Cardiac fibroblast (primary cell): ENCODE data around the gene OR51E2.

Source experiments
- DNase-seq, 2 donors: peaks; one replicate each; pipeline versions ENCODE4 v3.0.0 to v3.0.0-alpha.2; 2010; ENCODE audit warnings: low read depth in 2 of 2
- H3K4me3 ChIP-seq, 2 donors: replicated peaks in 1 of 2; 1 replicate in 1 of 2; 2 replicates in 1 of 2; pipeline ENCODE4 v1.5.1; 2011; ENCODE audit warnings: low read depth in 2 of 2, low read length in 2 of 2, mild to moderate bottlenecking in 2 of 2, moderate library complexity in 1 of 2
- TF ChIP-seq, protein P1 (sequence below): IDR thresholded peaks from one replicate; pipeline ENCODE4 v1.5.1; 2011; ENCODE audit warnings: low read depth, mild to moderate bottlenecking, low read length, inconsistent platforms

OR51E2 gene

DNA sequence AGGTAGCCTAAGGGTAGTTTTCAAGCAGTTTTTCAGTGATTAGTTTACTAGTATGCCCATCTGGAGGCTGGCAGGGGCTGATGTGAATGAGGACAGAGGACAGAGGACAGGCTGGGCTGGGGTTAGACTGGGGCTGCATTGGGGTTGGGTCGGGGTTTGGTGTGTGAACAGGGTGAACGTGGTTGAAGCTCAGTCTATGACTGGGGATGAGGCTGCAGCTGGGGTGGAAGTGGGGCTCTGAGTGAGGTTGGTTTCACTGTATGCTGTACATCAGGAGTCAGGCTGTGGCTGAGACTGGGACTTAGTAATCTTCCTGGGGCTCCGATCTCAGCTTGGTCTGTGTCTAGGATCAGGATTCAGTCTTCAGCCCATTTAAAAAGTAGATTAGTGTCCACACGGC is 53.4 kb downstream of the OR51E2 start:
- DNase-seq = no peak
- TF ChIP-seq, protein P1, sequence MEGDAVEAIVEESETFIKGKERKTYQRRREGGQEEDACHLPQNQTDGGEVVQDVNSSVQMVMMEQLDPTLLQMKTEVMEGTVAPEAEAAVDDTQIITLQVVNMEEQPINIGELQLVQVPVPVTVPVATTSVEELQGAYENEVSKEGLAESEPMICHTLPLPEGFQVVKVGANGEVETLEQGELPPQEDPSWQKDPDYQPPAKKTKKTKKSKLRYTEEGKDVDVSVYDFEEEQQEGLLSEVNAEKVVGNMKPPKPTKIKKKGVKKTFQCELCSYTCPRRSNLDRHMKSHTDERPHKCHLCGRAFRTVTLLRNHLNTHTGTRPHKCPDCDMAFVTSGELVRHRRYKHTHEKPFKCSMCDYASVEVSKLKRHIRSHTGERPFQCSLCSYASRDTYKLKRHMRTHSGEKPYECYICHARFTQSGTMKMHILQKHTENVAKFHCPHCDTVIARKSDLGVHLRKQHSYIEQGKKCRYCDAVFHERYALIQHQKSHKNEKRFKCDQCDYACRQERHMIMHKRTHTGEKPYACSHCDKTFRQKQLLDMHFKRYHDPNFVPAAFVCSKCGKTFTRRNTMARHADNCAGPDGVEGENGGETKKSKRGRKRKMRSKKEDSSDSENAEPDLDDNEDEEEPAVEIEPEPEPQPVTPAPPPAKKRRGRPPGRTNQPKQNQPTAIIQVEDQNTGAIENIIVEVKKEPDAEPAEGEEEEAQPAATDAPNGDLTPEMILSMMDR = no peak
- no peak overlapping the region for H3K4me3 ChIP-seq

DNA sequence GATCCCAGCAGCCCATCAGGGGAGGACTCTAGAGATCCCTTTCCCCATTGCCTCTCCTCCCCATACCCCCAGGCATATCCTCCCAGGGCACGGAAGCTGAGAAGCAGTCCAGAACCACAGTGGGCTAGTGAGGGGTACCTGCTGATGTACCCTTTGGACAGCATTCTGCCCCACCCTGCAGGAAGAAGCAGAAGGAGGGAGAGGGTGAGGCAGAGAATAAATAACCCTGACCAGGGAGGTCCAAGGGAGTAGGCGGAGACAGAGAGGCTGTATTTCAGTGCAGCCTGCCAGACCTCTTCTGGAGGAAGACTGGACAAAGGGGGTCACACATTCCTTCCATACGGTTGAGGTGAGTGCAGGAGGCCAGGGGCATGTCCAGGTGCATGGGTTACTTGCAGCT is 54.0 kb downstream of the OR51E2 start, which contains the start of gene OR51E1:
Gene OR51E1, plus strand, starts transcription at position 301 of the 400 bp plus-strand sequence. CDS start 8,545 bp downstream, outside the sequence.
- TF ChIP-seq, protein P1 = no peak
- no peak within 1 kb of the TSS for H3K4me3 ChIP-seq
- no peak for DNase-seq

DNA sequence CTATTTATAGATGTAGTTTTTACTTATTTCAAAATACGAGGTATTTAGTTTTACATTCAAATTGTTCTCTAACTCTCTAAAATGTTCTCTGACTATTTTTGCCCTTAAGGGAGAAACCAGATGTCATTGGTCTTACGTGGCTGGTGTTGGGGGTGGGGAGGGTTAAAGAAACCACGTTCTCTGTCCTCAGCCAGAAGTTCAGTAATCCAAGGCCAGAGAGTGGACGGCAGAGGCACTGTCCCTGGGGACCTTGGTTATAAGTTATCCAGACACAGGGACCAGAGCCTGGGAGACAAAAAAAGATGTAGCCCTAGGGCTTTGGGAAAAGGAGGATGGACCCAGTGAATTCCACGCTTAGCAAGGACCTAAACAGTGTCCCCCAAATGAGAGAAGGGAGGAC is 54.6 kb downstream of the OR51E2 start:
- peak in 1 of 2 donors; percentile 38 for DNase-seq
- TF ChIP-seq, protein P1 = no peak
- H3K4me3 ChIP-seq = no peak overlapping the region

DNA sequence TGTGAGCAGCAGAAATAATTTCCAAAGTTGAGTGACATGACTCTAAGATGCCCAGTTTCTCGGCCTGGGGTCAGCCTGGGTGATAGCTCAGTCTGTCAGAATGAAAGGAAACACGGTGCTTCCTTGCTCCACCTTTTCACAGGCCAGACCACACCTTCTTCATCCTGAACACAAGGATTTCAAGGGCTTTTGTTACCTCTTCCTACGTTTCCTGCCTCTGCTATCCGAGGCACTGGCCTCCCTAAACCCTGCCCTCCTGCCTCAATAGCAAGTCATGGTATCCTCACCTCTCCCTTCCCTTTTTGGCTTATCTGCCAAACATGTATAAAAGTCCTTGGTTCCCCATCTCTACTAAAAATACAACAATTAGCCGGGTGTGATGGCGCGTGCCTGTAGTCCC is 55.6 kb downstream of the OR51E2 start:
- no peak for DNase-seq
- no peak overlapping the region for H3K4me3 ChIP-seq
- TF ChIP-seq, protein P1 = no peak

DNA sequence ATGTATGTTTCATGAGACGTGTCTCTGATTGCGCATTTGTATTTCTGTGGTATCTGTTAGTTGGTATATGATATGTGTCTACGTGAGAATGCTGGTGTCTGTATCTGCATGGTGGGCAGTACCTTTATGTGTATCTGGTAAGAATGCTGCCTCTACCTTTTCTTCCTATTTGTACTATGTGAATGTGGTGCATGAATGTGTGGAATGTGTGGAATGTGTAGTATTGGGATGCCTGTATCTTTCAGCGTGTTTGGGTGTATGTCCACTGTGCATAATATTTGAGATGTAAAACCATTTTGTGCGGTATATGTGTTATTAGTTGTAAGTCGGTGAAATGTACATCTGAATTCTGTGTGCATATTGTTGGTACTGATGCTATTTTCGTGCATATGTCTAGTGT is 56.2 kb downstream of the OR51E2 start:
- DNase-seq = no peak
- no peak overlapping the region for H3K4me3 ChIP-seq
- TF ChIP-seq, protein P1 = no peak

DNA sequence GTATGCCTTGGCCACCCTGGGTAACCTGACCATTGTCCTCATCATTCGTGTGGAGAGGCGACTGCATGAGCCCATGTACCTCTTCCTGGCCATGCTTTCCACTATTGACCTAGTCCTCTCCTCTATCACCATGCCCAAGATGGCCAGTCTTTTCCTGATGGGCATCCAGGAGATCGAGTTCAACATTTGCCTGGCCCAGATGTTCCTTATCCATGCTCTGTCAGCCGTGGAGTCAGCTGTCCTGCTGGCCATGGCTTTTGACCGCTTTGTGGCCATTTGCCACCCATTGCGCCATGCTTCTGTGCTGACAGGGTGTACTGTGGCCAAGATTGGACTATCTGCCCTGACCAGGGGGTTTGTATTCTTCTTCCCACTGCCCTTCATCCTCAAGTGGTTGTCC is 57.7 kb downstream of the OR51E2 start:
- TF ChIP-seq, protein P1 = no peak
- no peak overlapping the region for H3K4me3 ChIP-seq
- no peak for DNase-seq

DNA sequence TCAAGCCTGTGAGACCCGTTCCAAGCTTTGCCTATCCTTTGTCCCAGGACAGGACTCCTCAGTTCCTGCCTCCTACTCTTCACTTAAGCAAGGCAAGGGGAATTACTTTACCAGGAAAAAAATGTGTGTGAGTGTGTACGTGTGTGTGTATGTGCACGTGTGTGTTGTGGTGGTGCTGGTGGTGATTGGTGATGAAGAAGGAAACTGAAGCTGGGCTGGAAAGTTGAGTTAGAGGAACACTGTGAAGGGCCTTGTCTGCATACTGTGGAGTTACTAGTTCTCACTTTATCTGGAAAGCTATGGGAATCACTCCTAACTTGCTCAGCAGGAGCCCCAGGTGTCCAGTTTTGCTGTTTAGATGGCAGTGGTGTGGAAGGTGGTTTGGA is 60.0 kb downstream of the OR51E2 start:
- TF ChIP-seq, protein P1 = no peak
- H3K4me3 ChIP-seq = no peak overlapping the region
- DNase-seq = no peak
